HG03108 (cell line): ENCODE measurements around the gene MYO16.
A peak's percentile ranks its signal among the peaks of the same experiment; 100 is the strongest.

Experiments
- ATAC-seq: cut with Tn5 transposase; IDR thresholded peaks from one replicate; pipeline ENCODE4 v1.9.1; 2021; ENCODE audit warnings: moderate library complexity; ENCODE audit not compliant: unreplicated experiment

The MYO16 gene

DNA sequence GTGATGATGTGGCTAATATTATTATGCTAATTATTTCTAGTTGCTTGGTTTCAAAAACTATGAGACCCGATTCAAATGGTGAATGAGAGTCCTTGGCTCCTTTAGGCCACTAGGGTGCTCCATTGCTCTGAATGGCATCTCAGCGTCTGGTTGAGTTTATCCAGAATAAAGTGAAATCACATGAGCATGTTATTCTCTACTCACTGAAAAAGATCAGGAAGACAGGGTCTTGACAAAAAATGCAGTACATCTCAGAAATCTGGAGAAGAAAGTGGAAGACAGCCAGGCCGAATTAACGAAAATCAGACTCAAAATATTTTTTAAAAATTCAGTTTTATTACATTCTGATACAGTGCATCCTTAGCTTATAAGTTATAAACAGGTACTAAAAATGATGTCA lies 516.2 kb downstream of the MYO16 start:
- ATAC-seq = peak; percentile 92

DNA sequence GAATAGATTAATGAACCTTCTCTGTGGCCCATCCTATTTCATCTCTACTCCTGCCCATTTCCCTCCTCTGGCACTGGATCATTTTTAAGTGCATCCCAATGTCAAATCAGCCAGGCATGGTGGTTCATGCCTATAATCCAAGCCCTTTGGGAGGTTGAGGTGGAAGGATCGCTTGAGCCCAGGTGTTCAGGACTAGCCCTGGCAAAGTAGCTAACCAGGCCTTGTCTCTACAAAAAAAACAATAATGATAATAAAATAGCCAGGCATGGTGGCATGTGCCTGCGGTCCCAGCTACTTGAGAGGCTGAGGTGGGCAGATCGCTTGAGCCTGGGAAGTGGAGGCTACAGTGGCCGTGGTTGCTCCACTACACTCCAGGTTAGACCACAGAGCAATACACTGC lies 517.0 kb downstream of the MYO16 start:
- no peak for ATAC-seq

DNA sequence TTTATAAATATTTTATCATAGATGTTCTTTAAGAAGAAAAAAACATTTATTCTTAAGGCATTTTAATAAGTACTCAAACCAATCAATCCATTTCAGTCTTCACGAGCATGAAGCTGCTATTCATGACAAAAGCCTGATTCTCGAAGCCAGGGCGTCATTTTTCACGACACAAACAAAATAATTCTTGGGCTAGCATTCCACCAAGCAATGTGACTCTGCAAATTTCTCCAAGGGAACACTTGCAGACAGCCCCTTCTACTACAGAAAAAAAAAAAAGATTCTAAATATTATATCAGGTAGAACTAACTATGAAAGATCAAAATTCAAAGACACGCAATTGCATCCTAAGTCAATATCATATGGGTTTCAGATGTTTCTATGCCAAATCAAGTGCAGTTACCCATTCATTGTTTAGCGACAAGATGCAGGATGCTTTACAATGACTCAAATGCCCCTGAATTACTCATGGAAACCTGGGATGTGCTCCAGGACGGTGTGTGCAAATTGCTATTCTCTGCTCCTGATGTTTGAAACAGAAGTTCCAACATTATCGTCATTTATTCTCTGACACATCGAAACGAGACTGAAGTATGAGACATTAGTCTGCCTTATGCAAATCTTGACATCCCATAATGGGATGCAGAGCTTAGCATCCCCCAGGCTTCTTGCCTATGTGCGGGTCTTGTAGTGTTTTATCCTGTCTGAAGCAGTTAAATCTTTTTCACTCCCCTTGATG lies 517.7 kb downstream of the MYO16 start:
- ATAC-seq = no peak

DNA sequence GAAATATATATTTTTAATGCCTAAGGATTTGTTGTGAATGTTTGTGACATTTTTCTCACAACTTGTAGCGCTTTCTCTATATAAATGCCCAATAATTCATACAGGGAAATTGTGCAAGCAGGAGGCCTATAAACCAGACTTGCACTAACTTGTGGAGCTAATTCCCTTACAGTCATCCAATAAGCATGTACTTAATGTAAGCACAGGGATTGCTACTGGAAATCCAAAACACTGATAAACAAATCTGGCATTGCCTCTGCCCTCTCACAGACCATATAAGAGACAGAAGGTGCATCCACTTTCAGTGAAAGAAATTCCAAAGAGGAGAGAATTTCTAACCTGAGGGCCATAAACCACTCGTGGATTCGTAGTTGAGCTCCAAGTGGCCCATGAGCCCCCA lies 518.8 kb downstream of the MYO16 start:
- no peak for ATAC-seq

DNA sequence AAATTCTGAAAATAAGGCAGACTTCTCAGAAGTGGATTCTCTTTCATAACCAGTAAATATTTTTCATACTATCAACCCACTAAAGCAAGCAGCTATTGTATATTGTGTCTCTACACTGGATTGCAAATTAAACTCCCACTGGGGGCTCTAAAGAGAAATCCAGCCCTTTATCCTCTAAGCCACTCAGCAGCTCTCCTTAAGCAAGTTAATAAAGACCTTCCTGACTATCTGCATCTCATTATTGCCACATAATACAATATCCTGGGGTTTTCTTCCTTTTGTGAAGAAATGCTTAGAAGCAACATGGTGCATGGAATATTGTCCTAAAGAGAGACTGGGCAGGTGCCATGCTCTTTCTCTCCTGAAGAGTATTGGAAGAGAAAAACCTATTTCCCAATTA lies 521.3 kb downstream of the MYO16 start:
- ATAC-seq = no peak

DNA sequence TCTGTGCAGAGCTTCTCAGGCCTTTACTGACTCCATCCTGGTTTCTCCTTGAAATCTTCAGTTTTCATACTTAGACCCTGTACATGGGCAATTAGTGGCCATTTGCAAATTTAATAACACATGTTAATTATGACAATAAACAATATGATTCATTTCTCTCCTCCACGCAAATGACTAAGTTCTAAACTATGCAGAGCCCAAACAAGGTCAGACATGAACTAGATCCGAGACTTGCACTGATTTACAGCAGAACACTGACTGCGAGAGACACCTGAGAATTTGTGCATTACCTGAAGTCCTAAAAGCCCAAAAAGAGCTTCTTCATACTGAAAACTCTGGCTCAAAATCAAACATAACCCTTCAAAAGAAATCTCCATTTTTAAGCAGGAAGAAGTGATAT lies 521.8 kb downstream of the MYO16 start:
- no peak for ATAC-seq

DNA sequence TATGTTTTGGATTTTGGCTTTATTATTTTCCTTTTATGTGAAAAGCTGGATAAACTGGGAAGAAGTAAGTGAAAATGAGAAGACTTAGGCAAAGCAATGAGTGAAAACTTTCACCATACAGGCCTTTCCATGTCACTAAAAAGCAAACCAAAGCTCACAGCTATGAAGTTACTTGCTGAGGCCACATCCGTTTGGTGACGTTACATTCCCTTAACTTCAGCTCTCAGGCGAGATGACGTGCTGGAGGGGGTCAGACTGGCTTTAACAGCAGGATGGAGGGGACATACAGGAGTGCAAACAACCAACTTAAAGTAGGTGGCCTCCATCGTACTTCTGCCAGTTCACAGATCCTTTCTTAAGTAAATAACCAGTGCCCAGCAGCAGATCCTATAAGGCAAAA lies 522.3 kb downstream of the MYO16 start:
- ATAC-seq = no peak

DNA sequence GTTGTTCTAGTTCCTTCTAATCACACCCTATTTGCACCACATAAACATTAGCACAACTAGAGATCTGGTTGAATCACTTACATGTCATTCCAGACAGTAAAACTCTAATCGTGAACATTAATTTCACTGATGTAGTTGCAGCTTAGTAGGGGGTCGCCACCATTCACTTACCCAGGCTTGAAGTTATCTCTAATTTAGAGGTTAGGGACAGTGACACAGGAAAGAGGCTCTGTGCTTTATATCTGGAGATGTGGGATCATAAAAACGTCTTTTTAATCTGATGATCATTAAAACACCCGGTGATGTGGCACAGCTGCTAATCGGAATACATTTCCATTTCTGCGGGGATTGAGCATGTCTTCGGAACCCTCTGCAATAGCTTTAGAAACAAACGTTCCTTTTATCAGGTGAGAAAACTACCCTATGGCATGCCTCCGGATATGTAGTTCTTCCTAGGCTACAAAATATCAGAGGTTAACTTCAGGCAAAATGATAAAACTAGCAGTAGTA lies 523.0 kb downstream of the MYO16 start:
- ATAC-seq = no peak

DNA sequence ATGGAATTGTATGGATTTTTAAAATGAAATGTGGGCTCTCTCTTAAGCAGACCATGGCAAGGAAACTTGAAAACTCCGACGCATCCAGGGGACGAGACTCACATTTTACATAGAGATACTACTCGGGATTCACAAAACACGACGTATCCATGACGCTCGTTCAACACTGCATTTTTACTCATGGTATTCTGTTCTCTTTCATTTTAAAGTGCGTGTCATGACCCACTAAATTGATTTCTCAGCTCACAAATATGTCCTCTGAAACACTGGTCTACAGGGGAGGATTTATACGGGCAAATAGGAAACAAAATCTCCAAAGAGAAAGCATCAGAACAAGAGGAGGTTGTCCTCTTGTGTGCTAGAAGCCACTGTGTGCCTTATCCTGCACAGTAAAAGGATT lies 523.5 kb downstream of the MYO16 start:
- ATAC-seq = no peak

DNA sequence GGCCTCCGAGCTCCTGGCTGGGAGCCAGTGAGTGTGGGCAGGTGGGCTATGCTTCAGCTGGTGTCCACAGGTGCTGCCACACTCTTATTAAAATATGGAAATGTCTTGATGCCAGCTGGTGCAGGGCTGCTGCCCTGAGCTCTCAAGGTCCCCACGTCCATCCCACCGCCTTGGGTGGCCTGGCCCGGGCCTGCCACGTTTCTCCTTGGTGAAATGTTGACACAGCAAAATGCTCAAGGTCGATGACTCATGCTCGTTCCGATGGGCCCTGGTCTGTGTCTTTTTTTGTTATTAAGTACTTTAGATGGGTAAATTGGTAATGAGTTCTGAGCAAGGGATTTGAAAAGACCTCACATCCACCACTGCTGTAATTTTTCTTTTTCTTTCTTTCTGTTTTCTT lies 524.7 kb downstream of the MYO16 start:
- no peak for ATAC-seq

DNA sequence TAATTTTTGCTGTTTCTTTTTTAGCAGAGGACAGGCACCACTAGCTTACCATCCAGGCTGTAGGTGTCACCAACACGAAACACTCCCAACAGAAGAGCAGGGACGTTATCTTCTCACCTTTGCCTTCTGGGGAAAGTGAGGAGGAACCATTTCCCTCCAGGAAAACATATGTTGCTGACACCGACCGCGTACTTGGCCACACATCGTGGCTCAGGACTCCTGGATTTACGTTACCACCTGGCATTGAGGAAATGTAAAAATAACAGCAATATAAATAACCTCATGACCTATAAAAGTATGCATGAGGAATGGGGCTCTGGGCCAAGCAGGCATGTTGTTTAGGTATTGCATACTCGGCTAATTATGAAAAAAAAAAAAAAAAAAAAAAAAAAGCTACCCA lies 525.1 kb downstream of the MYO16 start:
- ATAC-seq = no peak

DNA sequence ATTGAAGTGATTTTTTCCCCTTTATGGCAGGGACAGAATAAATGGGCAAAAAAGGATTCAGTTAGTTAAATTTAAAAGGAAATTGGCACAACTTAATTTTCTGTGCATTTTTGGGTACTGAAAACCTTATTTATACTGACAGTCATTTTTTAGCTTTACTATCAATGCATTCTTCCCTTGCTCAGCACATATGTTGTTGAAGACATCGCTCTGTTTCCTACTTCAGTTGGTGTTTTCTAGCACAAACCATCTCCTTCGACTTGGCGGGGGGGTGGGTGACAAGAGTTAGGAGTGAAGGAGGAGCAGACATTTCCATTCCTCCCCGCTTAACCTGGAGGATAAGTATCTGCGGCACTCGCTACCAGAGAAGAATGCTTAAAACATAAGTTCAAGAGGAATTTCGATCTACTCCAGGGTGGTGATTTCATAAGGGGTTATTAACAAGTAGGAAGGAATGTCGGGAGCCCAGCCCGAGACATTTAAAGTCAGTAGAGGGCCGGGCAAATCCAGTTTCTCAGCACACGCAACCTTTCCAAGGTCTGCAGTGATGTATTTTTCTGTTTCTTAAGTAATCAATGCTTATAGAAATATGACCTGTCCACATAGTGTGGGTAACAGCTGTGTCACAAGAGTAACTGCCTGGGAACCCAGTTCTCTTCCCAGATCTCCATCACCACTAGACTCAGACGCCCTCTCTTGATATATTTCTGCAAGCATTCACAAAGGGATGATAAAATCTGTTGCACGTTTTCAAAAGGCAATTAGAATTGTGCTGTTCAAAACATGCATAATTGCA lies 525.8 kb downstream of the MYO16 start:
- ATAC-seq = no peak

DNA sequence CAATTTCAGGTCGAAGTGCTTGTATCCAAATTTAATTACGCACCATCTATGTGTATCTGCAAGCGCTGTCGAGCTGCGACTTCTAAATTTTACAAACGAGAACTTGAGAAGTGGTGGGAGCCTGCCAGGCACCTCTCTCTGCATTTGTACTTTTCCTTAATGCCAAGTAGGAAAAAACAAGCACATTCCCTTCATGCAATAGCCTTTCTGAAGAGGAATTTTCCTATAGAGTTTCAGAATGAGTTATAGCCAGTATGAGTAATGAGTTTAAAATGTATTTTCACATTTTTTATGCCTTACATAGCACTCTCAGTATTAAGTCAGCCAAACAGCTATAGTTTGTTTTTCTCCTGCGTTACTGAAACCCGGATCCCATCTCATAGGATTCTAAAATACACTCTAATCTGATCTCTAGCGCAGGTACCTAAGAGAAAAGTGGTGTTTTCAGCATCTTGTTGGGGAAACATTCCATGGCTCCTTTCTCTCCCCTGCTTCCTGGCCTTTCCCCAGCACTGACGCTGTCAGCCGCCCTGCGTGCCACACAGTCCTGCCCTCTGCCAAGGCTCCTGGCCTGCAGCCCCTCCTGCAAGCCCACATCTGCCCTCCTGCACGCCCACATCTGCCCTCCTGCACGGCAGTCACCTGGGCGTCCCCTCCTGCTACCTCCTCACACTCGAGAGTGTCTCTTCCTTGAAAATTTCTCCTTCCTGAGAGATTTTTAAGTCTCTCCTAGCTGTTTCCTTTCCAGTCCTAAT lies 526.9 kb downstream of the MYO16 start:
- no peak for ATAC-seq

DNA sequence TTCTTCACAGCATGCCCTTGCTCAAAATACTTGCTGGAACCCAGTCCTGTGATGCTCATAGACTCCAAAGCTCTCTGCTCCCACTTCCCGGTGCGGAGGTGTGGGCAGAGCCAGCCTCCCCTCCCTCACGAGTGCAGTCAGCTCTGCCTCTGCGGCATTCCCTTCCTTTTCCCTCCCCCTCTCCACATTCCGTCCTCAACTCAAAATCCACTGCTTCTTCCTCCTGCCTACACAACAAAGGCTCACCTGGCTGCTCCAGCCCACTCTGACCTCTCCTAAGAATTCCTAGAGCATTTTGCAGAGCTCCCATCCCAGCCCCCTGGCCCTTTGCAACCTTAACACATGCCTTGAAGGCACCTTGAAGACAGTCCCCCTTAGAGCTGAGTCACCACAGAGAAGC lies 527.9 kb downstream of the MYO16 start:
- ATAC-seq = no peak

DNA sequence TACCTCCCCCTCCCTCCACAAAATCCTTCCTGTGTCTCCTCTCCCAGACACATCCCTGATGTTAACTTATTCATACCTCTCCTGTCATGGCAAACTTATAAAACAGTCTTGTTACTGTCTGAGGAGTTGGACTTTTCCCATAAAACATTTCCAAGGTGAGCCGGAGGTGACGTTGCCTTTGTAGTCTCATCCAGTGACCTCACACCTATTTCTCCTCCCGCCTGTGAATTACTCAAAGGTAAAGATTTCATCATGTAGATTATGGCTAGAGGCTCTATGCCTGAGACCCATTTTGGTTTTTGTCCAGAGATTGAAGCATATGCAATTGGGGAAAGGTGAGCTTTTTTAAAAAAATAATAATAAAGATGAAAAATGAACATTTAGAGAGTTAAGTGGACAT lies 529.0 kb downstream of the MYO16 start:
- ATAC-seq = no peak

DNA sequence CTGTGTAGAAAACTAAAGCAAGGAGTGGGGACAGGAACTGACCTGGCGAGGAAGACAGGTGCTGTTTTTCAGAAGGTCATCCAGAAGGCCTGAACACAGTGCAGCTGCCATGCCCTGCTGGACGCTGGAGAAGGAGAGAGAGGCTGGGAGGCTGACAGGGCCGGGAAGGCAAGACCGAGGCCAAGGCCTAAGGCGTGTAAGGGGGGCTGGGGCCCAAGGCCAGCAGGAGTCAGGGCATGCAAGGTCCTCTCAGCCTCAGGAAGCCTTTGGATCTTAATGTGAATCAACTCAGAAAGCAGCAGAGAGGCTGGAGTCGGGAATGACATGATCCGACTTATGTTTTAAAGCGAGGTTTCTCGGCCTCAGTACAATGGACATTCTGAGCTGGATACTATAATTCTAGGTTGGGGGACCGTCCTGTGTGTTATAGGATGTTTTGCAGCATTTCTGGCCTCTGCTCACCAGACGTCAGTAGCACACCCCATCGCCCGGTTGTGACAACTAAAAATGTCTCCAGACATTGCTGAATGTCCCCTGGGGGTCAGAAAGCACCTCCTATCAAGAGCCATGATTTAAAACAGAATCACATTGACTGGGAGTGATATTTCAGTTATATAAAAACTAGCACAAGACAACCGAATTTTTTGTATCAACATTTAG lies 530.4 kb downstream of the MYO16 start:
- ATAC-seq = no peak

DNA sequence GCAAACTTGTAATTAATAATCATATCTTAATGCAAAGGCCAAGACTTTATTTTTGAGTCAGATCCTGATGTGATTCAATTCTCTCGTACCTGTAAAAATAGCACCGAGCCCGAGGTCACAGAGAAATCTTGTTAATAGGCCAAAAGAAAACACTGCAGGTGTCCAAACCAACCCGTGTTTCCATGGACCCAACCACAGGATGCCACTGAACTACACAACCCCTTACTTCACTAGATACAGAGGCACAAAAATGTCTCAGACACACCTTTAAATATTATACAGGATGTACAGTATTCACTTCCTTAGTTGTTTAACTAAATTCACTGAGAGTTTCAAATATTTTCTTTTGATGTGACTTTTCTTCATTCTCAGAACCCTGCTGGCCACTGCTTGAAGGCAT lies 530.9 kb downstream of the MYO16 start:
- peak; percentile 43 for ATAC-seq

DNA sequence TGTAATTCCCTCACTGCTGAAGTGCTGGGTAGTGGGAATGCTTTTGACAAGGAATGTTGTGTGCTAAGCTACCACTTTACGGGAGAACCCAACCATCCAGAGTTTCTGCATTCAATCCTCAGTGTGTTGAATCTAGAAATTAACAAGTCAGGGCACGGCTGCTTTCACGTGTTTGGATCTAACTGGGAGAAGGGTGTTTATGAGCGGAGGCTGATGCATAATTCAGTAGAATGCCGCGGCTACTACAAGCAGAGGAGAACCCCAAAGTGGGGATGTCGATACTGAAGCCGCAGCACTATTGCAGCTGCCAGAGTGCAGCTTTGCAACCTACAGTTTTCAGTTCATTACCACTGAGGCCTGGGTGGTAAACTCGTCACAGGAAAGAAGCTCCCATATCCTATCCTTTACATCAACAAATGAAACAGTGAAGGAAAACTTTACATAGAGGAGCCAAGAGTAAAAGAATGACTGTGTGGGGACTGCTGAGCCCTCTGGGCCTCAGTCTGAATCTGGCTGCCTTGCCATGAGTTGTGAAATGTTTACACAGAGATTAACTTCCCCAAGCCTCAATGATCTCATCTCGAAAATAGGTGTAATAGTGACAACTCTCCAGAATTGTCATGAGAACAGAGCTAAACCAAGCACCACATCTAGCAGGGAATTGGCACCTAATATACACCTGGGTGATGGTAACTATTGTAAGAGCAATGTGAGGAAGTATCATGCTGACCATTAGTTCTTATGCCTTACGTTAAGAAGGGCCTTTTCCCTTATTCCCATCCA lies 531.7 kb downstream of the MYO16 start:
- no peak for ATAC-seq

DNA sequence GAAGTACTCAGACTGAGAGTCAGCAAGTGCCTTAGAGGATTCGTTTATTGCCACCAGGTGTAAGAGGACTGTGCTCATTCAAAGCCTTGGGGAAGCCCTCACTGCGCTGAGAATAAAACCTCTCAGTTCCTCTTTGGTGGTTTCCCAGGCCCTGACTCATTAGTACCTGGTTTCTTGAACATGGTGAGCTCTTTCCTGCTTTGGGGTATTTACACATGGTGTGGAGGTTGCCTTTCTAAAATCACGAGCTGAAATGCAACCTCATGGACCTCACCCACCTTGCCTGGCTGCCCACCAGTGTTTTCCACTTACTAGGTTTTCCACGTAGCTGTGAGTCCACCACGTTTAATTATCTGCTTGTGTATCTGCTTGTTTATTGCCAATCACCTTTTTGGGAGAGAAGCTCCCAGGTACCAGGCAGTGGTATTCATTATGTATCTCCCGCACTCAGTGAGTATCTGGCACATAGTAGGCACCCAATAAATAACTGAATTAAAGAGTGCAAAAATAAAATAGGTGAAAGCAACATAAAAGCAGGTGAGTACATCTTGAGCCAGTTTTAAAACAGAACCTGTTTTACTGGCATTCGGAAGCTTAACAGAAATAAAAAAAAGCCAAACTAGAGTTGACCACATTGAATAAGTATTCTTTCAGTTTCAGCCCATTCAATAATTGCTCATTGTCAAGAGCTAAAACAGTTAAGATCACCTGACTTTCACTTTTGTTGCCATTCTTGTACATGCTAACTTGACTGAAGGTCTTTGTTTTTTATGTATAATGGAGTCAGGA lies 533.0 kb downstream of the MYO16 start:
- ATAC-seq = peak; percentile 72

DNA sequence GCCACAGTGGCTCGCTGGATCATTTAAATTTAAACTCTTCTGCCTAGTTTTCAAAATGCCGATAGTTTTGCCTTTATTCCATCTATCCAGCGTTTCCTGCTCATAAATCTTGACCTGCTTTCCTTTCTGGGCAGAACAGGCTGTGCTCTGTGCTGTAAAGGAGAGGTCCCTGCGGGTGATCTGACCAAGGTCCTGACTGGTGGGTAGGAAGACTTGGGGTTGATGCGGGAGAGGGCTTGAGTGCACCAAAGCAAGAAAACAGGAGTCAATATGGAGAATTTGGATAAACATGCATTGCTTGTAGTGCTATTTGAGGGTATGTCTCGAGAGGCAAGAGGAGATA lies 533.6 kb downstream of the MYO16 start:
- ATAC-seq = no peak
